Pancreas (tissue), 10 donors: Measurements from ENCODE around the gene CALM1. TPM values are rescaled to one million over a fixed set of nuclear protein-coding genes. Genes with fewer than 3 reads are reported as not detected.
"Not testable (repeated sequence)": the region's sequence is repeated elsewhere in the genome, so short reads cannot be mapped to it uniquely, and the experiment has no call there.

Experiments
- ATAC-seq, 4 donors: fragments of 200-7000 bp; cut with Tn5 transposase; one replicate each; pipeline versions ENCODE4 v1.8.0 to v1.9.1; 2020; ENCODE audit warnings: mild to moderate bottlenecking in 4 of 4, moderate library complexity in 4 of 4
- DNase-seq, 6 donors: peaks; one replicate each; pipeline ENCODE4 v3.0.0-alpha.2; 2020
- FAIRE-seq: peaks from 2 replicates; lab custom pipeline; 2012; peaks lifted over from hg19 to GRCh38; lab: Jason Lieb, UNC
- H3K27ac ChIP-seq, 4 donors: fragments of 200-600 bp; sonication (generic); 1 replicate in 3 of 4; 2 replicates in 1 of 4; pipeline versions ENCODE4 v1.5.0 to v1.8.0; 2020
- H3K27me3 ChIP-seq, 4 donors: fragments of 200-600 bp; one replicate each; pipeline ENCODE4 v1.8.0; 2021
- H3K36me3 ChIP-seq, 3 donors: fragments of 200-600 bp; sonication (generic) in 1 of 3; one replicate each; pipeline versions ENCODE4 v1.5.0 to v1.8.0; 2020 to 2021
- H3K4me1 ChIP-seq, 3 donors: fragments of 200-600 bp; one replicate each; pipeline ENCODE4 v1.8.0; 2021
- H3K4me3 ChIP-seq, 4 donors: fragments of 200-600 bp; sonication (generic) in 2 of 4; one replicate each; pipeline versions ENCODE4 v1.5.0 to v1.8.0; 2020 to 2021
- H3K9me3 ChIP-seq, 4 donors: fragments of 200-600 bp; one replicate each; pipeline ENCODE4 v1.8.0; 2021
- WGBS, 2 donors: extraction: QIAGEN DNeasy Blood & Tissue Kit; methylation state at CpG; one replicate each; pipeline ENCODE4 v1.1.7; 2013; 5-methylcytosine and 5-hydroxymethylcytosine counted together
- intact Hi-C, 3 donors: fragments of 100-400 bp; cut with DNase I; formaldehyde crosslinking; loops; one replicate each; pipeline versions ENCODE4 v1.11.1 to v1.14.2; 2022
- polyA plus RNA-seq, 2 donors: library from polyadenylated mRNA; stranded (reverse); fragments of 200-250 nt; gene quantifications; one replicate each; pipeline ENCODE4 v1.2.3, GENCODE V29; 2013
- total RNA-seq, 6 donors: library from RNA; stranded (reverse); fragmentation: NEBNext Ultra II Directional in 4 of 6; extraction: Animal tissue kit (Norgen Biotek cat#: 25700) in 4 of 6; gene quantifications; one replicate each; pipeline versions ENCODE4 v1.2.1 to v1.2.4, GENCODE V29; 2021 to 2023
- TF ChIP-seq, protein P1 (sequence below), 4 donors: fragments of 200-600 bp; sonication (generic) in 3 of 4; IDR thresholded peaks; one replicate each; pipeline versions ENCODE4 v1.5.0 to v1.8.0; 2021; ENCODE audit warnings: antibody characterized with exemption in 4 of 4
- donor health status: healthy with polysubstance abuse.
- donor health status: DM: no; HTN: no; CAD: no; lungs with moderate emphysema.
- donor health status: DM: no; HTN: no; CAD: no.
- donor health status: control.
- donor health status: control.
- donor health status: Bipolar disorder and iron deficiency.
- donor health status: DM: yes; HTN: yes; CAD: no.
- donor health status: DM: no; HTN: no; CAD: no.
- donor health status: DM: no; HTN: no; CAD: no.
- donor health status: DM: yes; HTN: yes; CAD: no.

The CALM1 gene
- total and polyA plus RNA-seq, 8 donors = 104 to 181 (median 141) TPM

DNA sequence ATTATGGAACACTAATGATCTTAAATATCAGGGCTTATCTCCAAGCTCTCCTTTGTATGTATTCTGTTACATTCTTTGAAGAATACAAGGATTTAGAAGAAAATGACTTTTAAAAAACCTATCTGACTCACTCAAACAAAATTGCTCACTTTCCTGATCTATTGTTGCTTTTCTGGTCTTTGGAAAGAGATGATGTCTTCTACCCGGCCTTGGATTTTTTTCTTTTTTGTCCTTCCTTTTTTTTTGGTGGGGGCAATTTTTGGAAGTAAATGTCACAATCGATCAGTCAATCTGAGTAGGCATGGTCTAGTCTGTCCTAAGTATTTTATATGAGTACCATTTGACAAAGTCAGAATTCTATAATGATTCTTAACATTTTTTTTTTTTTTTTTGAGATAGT is 10.5 kb upstream of the CALM1 start:
- TF ChIP-seq, protein P1, sequence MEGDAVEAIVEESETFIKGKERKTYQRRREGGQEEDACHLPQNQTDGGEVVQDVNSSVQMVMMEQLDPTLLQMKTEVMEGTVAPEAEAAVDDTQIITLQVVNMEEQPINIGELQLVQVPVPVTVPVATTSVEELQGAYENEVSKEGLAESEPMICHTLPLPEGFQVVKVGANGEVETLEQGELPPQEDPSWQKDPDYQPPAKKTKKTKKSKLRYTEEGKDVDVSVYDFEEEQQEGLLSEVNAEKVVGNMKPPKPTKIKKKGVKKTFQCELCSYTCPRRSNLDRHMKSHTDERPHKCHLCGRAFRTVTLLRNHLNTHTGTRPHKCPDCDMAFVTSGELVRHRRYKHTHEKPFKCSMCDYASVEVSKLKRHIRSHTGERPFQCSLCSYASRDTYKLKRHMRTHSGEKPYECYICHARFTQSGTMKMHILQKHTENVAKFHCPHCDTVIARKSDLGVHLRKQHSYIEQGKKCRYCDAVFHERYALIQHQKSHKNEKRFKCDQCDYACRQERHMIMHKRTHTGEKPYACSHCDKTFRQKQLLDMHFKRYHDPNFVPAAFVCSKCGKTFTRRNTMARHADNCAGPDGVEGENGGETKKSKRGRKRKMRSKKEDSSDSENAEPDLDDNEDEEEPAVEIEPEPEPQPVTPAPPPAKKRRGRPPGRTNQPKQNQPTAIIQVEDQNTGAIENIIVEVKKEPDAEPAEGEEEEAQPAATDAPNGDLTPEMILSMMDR (IDR thresholded peaks at IDR 0.05) = no peak
- no peak overlapping the region for H3K4me3 ChIP-seq
- no peaks in the 10 kb centered on the region for H3K9me3 ChIP-seq
- 91 to 97% methylated on average over 2 of the region's 2 CpGs for WGBS, 2 donors
- ATAC-seq = no peak
- H3K27me3 ChIP-seq = no peaks in the 10 kb centered on the region
- intact Hi-C loops = no loop called here
- H3K36me3 ChIP-seq = no peaks in the 10 kb centered on the region
- FAIRE-seq = no peak
- peaks cover 0 to 20% (median 8%) of the 10 kb centered on the region in 3 donors for H3K4me1 ChIP-seq
- no peak for DNase-seq
- no peak overlapping the region for H3K27ac ChIP-seq

DNA sequence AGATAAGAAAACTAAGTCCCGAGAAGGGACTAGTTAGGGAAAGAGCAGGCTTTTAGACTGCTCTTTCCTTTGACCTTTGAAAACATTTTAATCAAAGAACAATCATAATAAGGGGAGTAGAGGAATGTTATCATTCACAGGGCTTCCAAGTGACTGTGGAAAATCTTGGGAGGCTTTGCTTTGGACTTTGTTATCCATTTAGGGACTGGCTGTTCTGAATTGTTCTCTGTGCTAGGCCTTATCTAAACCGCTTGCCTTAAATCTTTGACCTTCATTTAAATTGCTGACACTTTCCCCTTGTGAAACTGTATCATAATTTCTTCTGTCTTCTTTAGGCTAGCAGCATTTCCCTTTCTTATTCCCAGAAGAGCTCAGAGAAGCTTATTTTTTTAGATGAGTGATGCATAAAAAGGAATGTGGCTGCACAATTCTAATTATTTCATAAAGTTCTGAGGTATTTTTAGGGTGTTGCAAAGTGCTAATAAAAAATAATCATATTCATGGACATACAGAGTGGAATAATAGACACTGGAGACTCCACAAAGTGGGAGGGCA is 9.5 kb upstream of the CALM1 start:
- no peak for FAIRE-seq
- intact Hi-C loops = no loop called here
- ATAC-seq = no peak
- peak overlapping the region in 2 of 4 donors; percentile 69 to 79 for H3K27ac ChIP-seq
- TF ChIP-seq, protein P1 (IDR thresholded peaks at IDR 0.05) = no peak
- WGBS, 2 donors = 34 to 37% methylated on average over 2 of the region's 2 CpGs
- no peaks in the 10 kb centered on the region for H3K9me3 ChIP-seq
- no peak for DNase-seq
- no peak overlapping the region for H3K4me3 ChIP-seq
- H3K4me1 ChIP-seq = peaks cover 0 to 13% (median 0%) of the 10 kb centered on the region in 3 donors
- no peaks in the 10 kb centered on the region for H3K27me3 ChIP-seq
- no peaks in the 10 kb centered on the region for H3K36me3 ChIP-seq

DNA sequence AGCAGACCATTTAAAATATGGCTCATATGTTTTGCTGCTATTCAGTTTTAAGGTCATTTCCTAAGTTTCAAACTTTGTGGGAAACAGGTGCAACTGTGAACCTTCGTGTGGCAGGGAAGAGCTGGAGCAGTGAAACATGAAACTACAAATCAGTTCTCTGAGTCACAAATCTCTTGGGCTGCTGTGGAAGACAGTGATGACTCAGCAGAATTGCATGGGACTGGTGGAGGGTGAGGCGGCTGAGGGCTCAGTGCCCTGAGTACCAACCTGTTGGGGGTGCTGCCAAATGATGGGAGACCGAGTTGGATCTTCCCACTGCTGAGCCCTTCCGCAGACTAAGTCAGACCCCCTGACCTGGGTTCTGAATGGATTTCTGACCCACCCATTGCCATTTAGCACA is 8.4 kb upstream of the CALM1 start:
- TF ChIP-seq, protein P1 (IDR thresholded peaks at IDR 0.05) = no peak
- no peak for FAIRE-seq
- peak overlapping the region in 2 of 4 donors; percentile 9 to 20 for H3K4me3 ChIP-seq
- H3K36me3 ChIP-seq = no peaks in the 10 kb centered on the region
- no peaks in the 10 kb centered on the region for H3K9me3 ChIP-seq
- intact Hi-C loops = no loop called here
- peaks cover 0 to 13% (median 0%) of the 10 kb centered on the region in 3 donors for H3K4me1 ChIP-seq
- no peaks in the 10 kb centered on the region for H3K27me3 ChIP-seq
- ATAC-seq = peak; percentile 66 to 81 (median 76)
- DNase-seq = peak in 4 of 6 donors; percentile 53 to 70 (median 58)
- peak overlapping the region; percentile 17 to 79 (median 46) for H3K27ac ChIP-seq
- 49 to 52% methylated on average over 4 of the region's 4 CpGs for WGBS, 2 donors

DNA sequence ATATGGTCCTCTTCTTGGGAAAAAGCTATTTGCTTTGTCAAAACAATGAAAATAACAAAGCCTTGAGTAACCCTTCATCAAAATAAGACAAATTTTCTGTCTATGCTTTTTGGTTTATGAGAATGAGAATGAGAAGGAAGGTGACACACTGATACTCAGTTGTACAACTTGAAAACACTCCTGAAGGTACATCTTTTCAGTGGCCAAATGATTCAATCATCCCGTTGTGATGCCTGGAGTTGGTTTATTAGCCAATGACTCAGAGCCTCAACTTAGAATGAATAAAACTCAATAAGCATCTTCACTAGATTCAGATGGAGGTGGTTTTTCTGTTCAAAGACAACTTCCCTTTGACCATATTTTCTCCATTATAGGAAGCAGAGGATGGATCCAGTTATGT is 7.8 kb upstream of the CALM1 start:
- H3K9me3 ChIP-seq = no peaks in the 10 kb centered on the region
- intact Hi-C loops = no loop called here
- DNase-seq = no peak
- H3K4me3 ChIP-seq = no peak overlapping the region
- H3K27me3 ChIP-seq = no peaks in the 10 kb centered on the region
- no peak for ATAC-seq
- no peaks in the 10 kb centered on the region for H3K36me3 ChIP-seq
- TF ChIP-seq, protein P1 (IDR thresholded peaks at IDR 0.05) = no peak
- H3K27ac ChIP-seq = no peak overlapping the region
- FAIRE-seq = no peak
- H3K4me1 ChIP-seq = peaks cover 0 to 13% (median 0%) of the 10 kb centered on the region in 3 donors
- 69% methylated on average over 1 of the region's 1 CpG for WGBS, 2 donors

DNA sequence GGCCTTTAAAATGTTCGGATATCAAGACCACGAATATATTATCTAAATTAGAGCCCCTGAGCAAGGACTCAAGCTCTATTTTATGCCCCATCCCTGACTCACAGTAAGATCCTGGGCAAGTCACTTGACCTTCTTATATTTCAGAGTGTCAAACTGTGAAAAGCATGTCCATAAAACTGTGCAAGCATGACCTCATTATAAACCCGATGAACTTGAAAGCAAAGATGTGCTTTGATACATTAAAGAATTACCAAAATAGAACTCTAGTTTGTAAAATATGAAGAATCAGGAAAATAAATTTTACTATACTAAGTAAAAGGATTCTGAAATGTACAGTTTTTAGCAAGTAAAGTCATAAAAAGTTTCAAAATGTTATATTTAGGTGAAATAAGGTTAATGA is 2.9 kb upstream of the CALM1 start:
- H3K27me3 ChIP-seq = no peaks in the 10 kb centered on the region
- TF ChIP-seq, protein P1 (IDR thresholded peaks at IDR 0.05) = no peak
- peaks cover 1 to 5% (median 4%) of the 10 kb centered on the region in 3 donors for H3K4me1 ChIP-seq
- no peaks in the 10 kb centered on the region for H3K36me3 ChIP-seq
- no peak for ATAC-seq
- 57 to 73% methylated on average over 3 of the region's 3 CpGs for WGBS, 2 donors
- DNase-seq = no peak
- H3K9me3 ChIP-seq = no peaks in the 10 kb centered on the region
- intact Hi-C loops = no loop called here
- FAIRE-seq = no peak
- no peak overlapping the region for H3K4me3 ChIP-seq
- H3K27ac ChIP-seq = no peak overlapping the region

DNA sequence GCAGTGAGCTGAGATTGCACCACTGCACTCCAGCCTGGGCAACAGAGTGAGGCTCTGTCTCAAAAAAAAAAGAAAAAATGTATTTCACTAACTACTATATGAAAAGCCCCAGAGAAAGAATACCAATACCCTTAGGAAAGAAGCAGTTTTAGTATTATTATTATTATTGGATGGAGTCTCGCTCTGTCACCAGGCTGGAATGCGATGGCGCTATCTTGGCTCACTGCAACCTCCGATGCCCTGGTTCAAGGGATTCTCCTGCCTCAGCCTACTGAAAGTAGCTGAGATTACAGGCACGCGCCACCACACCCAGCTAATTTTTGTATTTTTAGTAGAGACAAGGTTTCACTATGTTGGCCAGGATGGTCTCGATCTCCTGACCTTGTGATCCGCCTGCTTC is 2.0 kb upstream of the CALM1 start:
- H3K27ac ChIP-seq, FAIRE-seq, H3K27me3 ChIP-seq, H3K36me3 ChIP-seq, DNase-seq, H3K4me3 ChIP-seq, ATAC-seq, intact Hi-C loops, H3K9me3 ChIP-seq: not testable (repeated sequence)
- peaks cover 5 to 12% (median 9%) of the 10 kb centered on the region in 3 donors for H3K4me1 ChIP-seq
- WGBS, 2 donors = 98% methylated on average over 8 of the region's 8 CpGs
